CD4-positive, alpha-beta T cell treated with Interferon gamma for 1 hour (primary cell): ENCODE data around the gene FKBP1B.
"Not testable (repeated sequence)": the region's sequence is repeated elsewhere in the genome, so short reads cannot be mapped to it uniquely, and the experiment has no call there.

ENCODE experiments used
- DNase-seq: peaks from one replicate; pipeline ENCODE4 v3.0.0-alpha.2; 2020

FKBP1B gene

GRCh38 chr2:24104906-24105305, 55.4 kb downstream of the FKBP1B start:
- no peak for DNase-seq

- no peak for DNase-seq
Observed at GRCh38 chr2:24105816-24106215, 56.3 kb downstream of the FKBP1B start.

GRCh38 chr2:24106786-24107185, 57.2 kb downstream of the FKBP1B start:
- DNase-seq, result no peak

GRCh38 chr2:24107336-24107735, 57.8 kb downstream of the FKBP1B start:
- DNase-seq, result no peak

- DNase-seq, result not testable (repeated sequence)
Observed at GRCh38 chr2:24109431-24109830, 59.9 kb downstream of the FKBP1B start.

GRCh38 chr2:24110660-24111303, 61.2 kb downstream of the FKBP1B start:
- DNase-seq, result no peak

GRCh38 chr2:24111407-24111901, 61.9 kb downstream of the FKBP1B start:
- DNase-seq, result no peak
